Cardiac septum (tissue), 1 donor: ENCODE data around the gene RPL39. TPM values are rescaled to one million over a fixed set of nuclear protein-coding genes. Genes with fewer than 3 reads are reported as not detected.
"Not testable (repeated sequence)": the region's sequence is repeated elsewhere in the genome, so short reads cannot be mapped to it uniquely, and the experiment has no call there.

Experiments used
- DNase-seq: peaks from one replicate; pipeline ENCODE4 v3.0.0-alpha.2; 2020; ENCODE audit warnings: low spot score
- intact Hi-C: fragments of 100-400 bp; cut with DNase I; formaldehyde crosslinking; loops from one replicate; pipeline ENCODE4 v1.14.0; 2022
- long read RNA-seq: library from polyadenylated mRNA; unstranded; transcript quantifications from one replicate; pipeline ENCODE4 v2.0.0, GENCODE V29; 2021
- total RNA-seq: library from RNA; stranded (reverse); fragmentation: NEBNext Ultra II Directional; extraction: Animal tissue kit (Norgen Biotek cat#: 25700); gene quantifications from one replicate; pipeline ENCODE4 v1.2.1, GENCODE V29; 2021
- donor health status: DM: no; HTN: no; CAD: no.

Gene RPL39
- total RNA-seq: 733 TPM
- long read RNA-seq, partial matches to known transcripts: 0 of 1 reads
- long read RNA-seq, other reads (novel, unspliced or antisense): 0 of 1 reads

- intact Hi-C loops: loop anchor here (5.0 kb wide), 2 partner anchors 81 to 184 kb away; partner anchors contain the start of genes NDUFA1, NKRF and RNF113A
- peak; percentile 91 for DNase-seq
Observed at GRCh38 chrX:119791437-119792231, at the start of gene RPL39. Gene RPL39, minus strand, starts transcription at chrX:119791630. Its CDS starts 54 bp downstream, at chrX:119791576.

- intact Hi-C loops: no loop called here
- DNase-seq: no peak
Observed at GRCh38 chrX:119833905-119834304, 42.5 kb upstream of the RPL39 start.

- no peak for DNase-seq
- intact Hi-C loops: no loop called here
Observed at GRCh38 chrX:119828446-119828845, 37.0 kb upstream of the RPL39 start.

GRCh38 chrX:119826399-119826959 lies 35.0 kb upstream of the RPL39 start:
- no peak for DNase-seq
- intact Hi-C loops: no loop called here

- DNase-seq, intact Hi-C loops: not testable (repeated sequence)
Observed at GRCh38 chrX:119824221-119824620, 32.8 kb upstream of the RPL39 start.

- DNase-seq, intact Hi-C loops: not testable (repeated sequence)
Observed at GRCh38 chrX:119821703-119822102, 30.3 kb upstream of the RPL39 start.

- intact Hi-C loops: no loop called here
- no peak for DNase-seq
Observed at GRCh38 chrX:119817130-119817690, 25.8 kb upstream of the RPL39 start.

- no peak for DNase-seq
- intact Hi-C loops: no loop called here
Observed at GRCh38 chrX:119816300-119816699, 24.9 kb upstream of the RPL39 start.

- no peak for DNase-seq
- intact Hi-C loops: no loop called here
Observed at GRCh38 chrX:119809185-119809666, 17.8 kb upstream of the RPL39 start.

GRCh38 chrX:119808461-119808860 lies 17.0 kb upstream of the RPL39 start:
- intact Hi-C loops, DNase-seq: not testable (repeated sequence)

GRCh38 chrX:119802546-119802945 lies 11.1 kb upstream of the RPL39 start:
- intact Hi-C loops: no loop called here
- DNase-seq: no peak

- intact Hi-C loops: no loop called here
- DNase-seq: no peak
Observed at GRCh38 chrX:119801253-119802221, 10.1 kb upstream of the RPL39 start.

- no peak for DNase-seq
- intact Hi-C loops: loop anchor here (5.0 kb wide), 2 partner anchors 81 to 184 kb away; partner anchors contain the start of genes NDUFA1, NKRF and RNF113A
Observed at GRCh38 chrX:119790977-119791436, 423 bp downstream of the RPL39 start.

- intact Hi-C loops: no loop called here
- DNase-seq: no peak
Observed at GRCh38 chrX:119784747-119785446, 6.5 kb downstream of the RPL39 start.

GRCh38 chrX:119783026-119783425 lies 8.4 kb downstream of the RPL39 start:
- no peak for DNase-seq
- intact Hi-C loops: no loop called here

GRCh38 chrX:119778829-119779228 lies 12.6 kb downstream of the RPL39 start:
- intact Hi-C loops: no loop called here
- no peak for DNase-seq

GRCh38 chrX:119775517-119776238 lies 15.8 kb downstream of the RPL39 start:
- no peak for DNase-seq
- intact Hi-C loops: no loop called here

GRCh38 chrX:119769388-119769787 lies 22.0 kb downstream of the RPL39 start:
- DNase-seq, intact Hi-C loops: not testable (repeated sequence)
